Body of pancreas (tissue), 4 donors: ENCODE measurements around the gene PMPCA.

ENCODE experiments used
- POLR2A ChIP-seq, 3 donors: fragments of 450-650 bp; IDR thresholded peaks; one replicate each; pipeline ENCODE4 v1.6.1; 2016; ENCODE audit warnings: antibody characterized with exemption in 3 of 3, mild to moderate bottlenecking in 2 of 3
- TF ChIP-seq, protein P1 (sequence below), 7 experiments: fragments of 450-650 bp in 4 of 7; fragments of 200-600 bp in 3 of 7; sonication (generic) in 3 of 7; IDR thresholded peaks; one replicate each; pipeline ENCODE4 v1.5.1; 2016 to 2019; ENCODE audit warnings: antibody characterized with exemption in 7 of 7

DNA sequence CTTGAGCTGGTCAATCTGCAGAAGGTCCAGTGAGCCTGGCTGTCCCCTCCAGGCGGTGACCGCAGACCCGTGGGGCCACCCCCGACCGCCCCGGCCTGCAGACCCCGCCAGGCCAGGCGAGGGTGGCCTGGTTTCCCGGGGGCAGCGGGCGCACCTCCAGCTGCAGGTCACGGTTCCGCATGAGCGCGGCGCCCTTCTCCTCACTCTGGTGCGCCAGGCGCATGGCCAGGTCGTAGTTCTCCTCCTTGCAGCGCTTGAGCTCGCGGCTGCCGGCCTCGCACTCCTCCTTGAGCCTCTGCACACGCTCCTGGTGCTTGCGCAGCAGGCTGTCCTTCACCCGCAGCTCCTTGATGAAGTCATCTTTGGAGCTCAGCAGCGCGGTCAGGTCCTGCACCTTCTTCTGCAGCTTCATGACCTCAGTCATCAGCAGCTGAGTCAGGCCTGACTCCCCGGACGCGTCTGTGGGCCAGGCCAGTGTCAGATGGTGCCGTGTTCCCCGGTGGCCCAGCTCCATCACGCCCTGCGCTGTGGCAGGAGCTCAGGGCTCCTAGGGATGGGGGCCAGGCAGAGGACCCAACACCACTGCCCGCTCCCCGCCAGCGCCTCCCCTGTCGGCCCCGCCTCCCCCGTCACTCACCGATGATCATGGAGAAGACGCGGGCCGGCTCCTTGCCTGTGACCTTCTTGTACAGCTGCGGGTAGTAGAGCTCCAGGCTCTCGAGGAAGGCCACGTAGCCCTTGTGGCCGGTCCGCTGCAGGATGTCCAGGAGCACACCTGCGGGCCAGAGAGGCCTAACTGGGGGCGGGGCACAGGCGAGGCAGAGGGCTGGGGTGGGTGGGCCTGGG, 39.5 kb upstream of the PMPCA start:
- TF ChIP-seq, protein P1, sequence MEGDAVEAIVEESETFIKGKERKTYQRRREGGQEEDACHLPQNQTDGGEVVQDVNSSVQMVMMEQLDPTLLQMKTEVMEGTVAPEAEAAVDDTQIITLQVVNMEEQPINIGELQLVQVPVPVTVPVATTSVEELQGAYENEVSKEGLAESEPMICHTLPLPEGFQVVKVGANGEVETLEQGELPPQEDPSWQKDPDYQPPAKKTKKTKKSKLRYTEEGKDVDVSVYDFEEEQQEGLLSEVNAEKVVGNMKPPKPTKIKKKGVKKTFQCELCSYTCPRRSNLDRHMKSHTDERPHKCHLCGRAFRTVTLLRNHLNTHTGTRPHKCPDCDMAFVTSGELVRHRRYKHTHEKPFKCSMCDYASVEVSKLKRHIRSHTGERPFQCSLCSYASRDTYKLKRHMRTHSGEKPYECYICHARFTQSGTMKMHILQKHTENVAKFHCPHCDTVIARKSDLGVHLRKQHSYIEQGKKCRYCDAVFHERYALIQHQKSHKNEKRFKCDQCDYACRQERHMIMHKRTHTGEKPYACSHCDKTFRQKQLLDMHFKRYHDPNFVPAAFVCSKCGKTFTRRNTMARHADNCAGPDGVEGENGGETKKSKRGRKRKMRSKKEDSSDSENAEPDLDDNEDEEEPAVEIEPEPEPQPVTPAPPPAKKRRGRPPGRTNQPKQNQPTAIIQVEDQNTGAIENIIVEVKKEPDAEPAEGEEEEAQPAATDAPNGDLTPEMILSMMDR (IDR thresholded peaks at IDR 0.05), result no peak
- TF ChIP-seq POLR2A (IDR thresholded peaks at IDR 0.05), result no peak
